ENCODE measurements around the gene C16orf92.

C16orf92 gene

GRCh38 chr16:29987371-29988085 lies 35.5 kb upstream of the C16orf92 start:
- TF ChIP-seq CSDC2 (CRISPR knock-in tag; IDR thresholded peaks at IDR 0.05) (no peak), RARB (CRISPR knock-in tag; IDR thresholded peaks at IDR 0.05) (no peak), ZNF8 (CRISPR knock-in tag; IDR thresholded peaks at IDR 0.05) (no peak), TCF4 (CRISPR knock-in tag; IDR thresholded peaks at IDR 0.05; ENCODE audit: borderline replicate concordance) (no peak), CREB5 (CRISPR knock-in tag; IDR thresholded peaks at IDR 0.05; ENCODE audit: low read depth) (no peak), ESRRG (CRISPR knock-in tag; IDR thresholded peaks at IDR 0.05) (no peak), OSR1 (CRISPR knock-in tag; IDR thresholded peaks at IDR 0.05) (no peak), ISL1 (CRISPR knock-in tag; IDR thresholded peaks at IDR 0.05) (no peak), ZC3H10 (CRISPR knock-in tag; IDR thresholded peaks at IDR 0.05) (no peak), PATZ1 (CRISPR knock-in tag; IDR thresholded peaks at IDR 0.05; ENCODE audit: borderline replicate concordance) (no peak), BACH2 (CRISPR knock-in tag; IDR thresholded peaks at IDR 0.05; ENCODE audit: borderline replicate concordance) (no peak), TOX (CRISPR knock-in tag; IDR thresholded peaks at IDR 0.05; ENCODE audit: borderline replicate concordance) (no peak), TSHZ2 (CRISPR knock-in tag; IDR thresholded peaks at IDR 0.05) (no peak), ARNTL (CRISPR knock-in tag; IDR thresholded peaks at IDR 0.05; ENCODE audit: borderline replicate concordance, low read depth) (no peak)
- no peak for ATAC-seq

GRCh38 chr16:29988346-29989075 lies 34.5 kb upstream of the C16orf92 start:
- TF ChIP-seq ZC3H10 (CRISPR knock-in tag; IDR thresholded peaks at IDR 0.05) = no peak
- ATAC-seq = no peak

- no peak for ATAC-seq
- TF ChIP-seq CREB5 (CRISPR knock-in tag; IDR thresholded peaks at IDR 0.05; ENCODE audit: low read depth) = no peak
- no peak for TF ChIP-seq CSDC2 (CRISPR knock-in tag; IDR thresholded peaks at IDR 0.05)
- no peak for TF ChIP-seq ZNF565 (CRISPR knock-in tag; conservative IDR thresholded peaks at IDR 0.05; ENCODE audit: low read depth)
- no peak for TF ChIP-seq BACH2 (CRISPR knock-in tag; IDR thresholded peaks at IDR 0.05; ENCODE audit: borderline replicate concordance)
- no peak for TF ChIP-seq SNAI2 (CRISPR knock-in tag; IDR thresholded peaks at IDR 0.05)
- no peak for TF ChIP-seq POU6F1 (CRISPR knock-in tag; IDR thresholded peaks at IDR 0.05; ENCODE audit: borderline replicate concordance, low read depth)
- TF ChIP-seq TSHZ2 (CRISPR knock-in tag; IDR thresholded peaks at IDR 0.05) = no peak
- no peak for TF ChIP-seq TOX (CRISPR knock-in tag; IDR thresholded peaks at IDR 0.05; ENCODE audit: borderline replicate concordance)
Measured at GRCh38 chr16:29989111-29989858, 33.7 kb upstream of the C16orf92 start.
